BJ (cell line): ENCODE data around the gene DMAP1. TPM values are rescaled to one million over a fixed set of nuclear protein-coding genes. Genes with fewer than 3 reads are reported as not detected.

Source experiments
- CTCF ChIA-PET: fragments of 350-600 bp; formaldehyde crosslinking; extraction: SDS; loops from one replicate; lab custom pipeline; 2021; ENCODE audit warnings: antibody characterized with exemption, inconsistent platforms; lab: Yijun Ruan, JAX
- POLR2A ChIA-PET: fragments of 300-600 bp; sonication (Branson Sonifier 250); formaldehyde crosslinking; extraction: SDS; loops from one replicate; lab custom pipeline; 2021; ENCODE audit warnings: antibody characterized with exemption; lab: Charles Lee
- DNase-seq: peaks from one replicate; pipeline ENCODE4 v3.0.0-alpha.2; 2011; ENCODE audit warnings: low read depth
- H3K27me3 ChIP-seq: 2 replicates; pipeline ENCODE4 v1.6.0; 2011; ENCODE audit warnings: low read length; ENCODE audit not compliant: control insufficient read depth, insufficient read depth
- H3K36me3 ChIP-seq: 2 replicates; pipeline ENCODE4 v1.5.1; 2011; ENCODE audit warnings: low read length; ENCODE audit not compliant: control insufficient read depth, insufficient read depth
- H3K4me3 ChIP-seq: 2 replicates; pipeline ENCODE4 v1.5.1; 2011; ENCODE audit warnings: low read depth, mild to moderate bottlenecking, control low read depth, low read length
- polyA plus RNA-seq: library from polyadenylated mRNA; depleted of rRNA; stranded (reverse); fragments of >200 nt; gene quantifications from 2 replicates; pipeline ENCODE4 v1.2.3, GENCODE V29; 2011
- TF ChIP-seq, protein P1 (sequence below): IDR thresholded peaks from 2 replicates; pipeline ENCODE4 v1.5.1; 2011; ENCODE audit warnings: low read depth, mild to moderate bottlenecking, control low read depth, inconsistent platforms, low read length, moderate library complexity; ENCODE audit not compliant: insufficient read depth

DMAP1 gene
- polyA plus RNA-seq, 1 experiment: 45.1 TPM

GRCh38 chr1:44227211-44227610 lies 13.9 kb downstream of the DMAP1 start:
- Histone ChIP-seq H3K36me3 (peaks cover 3% of the 10 kb centered on the region; the same call in 1 of the 2 replicates), H3K4me3 (no peak overlapping the region), H3K27me3 (no peaks in the 10 kb centered on the region)
- TF ChIP-seq, protein P1, sequence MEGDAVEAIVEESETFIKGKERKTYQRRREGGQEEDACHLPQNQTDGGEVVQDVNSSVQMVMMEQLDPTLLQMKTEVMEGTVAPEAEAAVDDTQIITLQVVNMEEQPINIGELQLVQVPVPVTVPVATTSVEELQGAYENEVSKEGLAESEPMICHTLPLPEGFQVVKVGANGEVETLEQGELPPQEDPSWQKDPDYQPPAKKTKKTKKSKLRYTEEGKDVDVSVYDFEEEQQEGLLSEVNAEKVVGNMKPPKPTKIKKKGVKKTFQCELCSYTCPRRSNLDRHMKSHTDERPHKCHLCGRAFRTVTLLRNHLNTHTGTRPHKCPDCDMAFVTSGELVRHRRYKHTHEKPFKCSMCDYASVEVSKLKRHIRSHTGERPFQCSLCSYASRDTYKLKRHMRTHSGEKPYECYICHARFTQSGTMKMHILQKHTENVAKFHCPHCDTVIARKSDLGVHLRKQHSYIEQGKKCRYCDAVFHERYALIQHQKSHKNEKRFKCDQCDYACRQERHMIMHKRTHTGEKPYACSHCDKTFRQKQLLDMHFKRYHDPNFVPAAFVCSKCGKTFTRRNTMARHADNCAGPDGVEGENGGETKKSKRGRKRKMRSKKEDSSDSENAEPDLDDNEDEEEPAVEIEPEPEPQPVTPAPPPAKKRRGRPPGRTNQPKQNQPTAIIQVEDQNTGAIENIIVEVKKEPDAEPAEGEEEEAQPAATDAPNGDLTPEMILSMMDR: no peak
- CTCF ChIA-PET: interaction anchor here (5.6 to 7.3 kb wide), 2 partner anchors 10 kb away, joined by 46 to 57 read pairs; no protein-coding TSS in a partner anchor
- no peak for DNase-seq
- POLR2A ChIA-PET: no interaction called here

DNA sequence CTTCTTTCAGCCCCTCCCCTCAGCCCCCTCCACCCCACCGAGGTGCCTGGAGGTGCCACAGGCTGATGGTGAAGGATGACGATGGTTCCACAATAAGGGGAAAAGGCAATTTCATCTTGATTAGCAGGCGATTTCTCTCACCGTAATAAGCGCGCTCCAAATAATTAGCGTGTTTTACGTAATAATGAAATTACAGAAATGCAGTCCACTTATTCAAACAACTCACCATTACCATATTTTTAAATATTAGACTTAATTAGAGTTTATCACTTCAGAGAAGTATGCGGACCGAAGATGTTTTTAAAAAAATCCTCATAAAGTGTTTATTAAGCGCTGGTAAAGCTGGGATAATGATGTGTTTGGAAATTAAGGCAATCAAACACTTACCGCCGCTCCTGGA lies 14.9 kb downstream of the DMAP1 start:
- TF ChIP-seq, protein P1: no peak
- DNase-seq: no peak
- no peaks in the 10 kb centered on the region for H3K27me3 ChIP-seq
- CTCF ChIA-PET: interaction anchor here (1.0 to 7.3 kb wide), 3 partner anchors 9 to 366 kb away, joined by 3 to 57 read pairs (median 46); no protein-coding TSS in a partner anchor
- POLR2A ChIA-PET: no interaction called here
- H3K36me3 ChIP-seq: peaks cover 3% of the 10 kb centered on the region; the same call in 1 of the 2 replicates
- no peak overlapping the region for H3K4me3 ChIP-seq

- peaks cover 3% of the 10 kb centered on the region; the same call in 1 of the 2 replicates for H3K36me3 ChIP-seq
- ChIA-PET POLR2A (no interaction called here), CTCF (interaction anchor here (5.6 to 7.3 kb wide), 2 partner anchors 8 to 13 kb away, joined by 46 to 57 read pairs; no protein-coding TSS in a partner anchor)
- DNase-seq: no peak
- TF ChIP-seq, protein P1: no peak
- H3K27me3 ChIP-seq: no peaks in the 10 kb centered on the region
- H3K4me3 ChIP-seq: no peak overlapping the region
Measured at GRCh38 chr1:44229435-44230167, 16.3 kb downstream of the DMAP1 start.

DNA sequence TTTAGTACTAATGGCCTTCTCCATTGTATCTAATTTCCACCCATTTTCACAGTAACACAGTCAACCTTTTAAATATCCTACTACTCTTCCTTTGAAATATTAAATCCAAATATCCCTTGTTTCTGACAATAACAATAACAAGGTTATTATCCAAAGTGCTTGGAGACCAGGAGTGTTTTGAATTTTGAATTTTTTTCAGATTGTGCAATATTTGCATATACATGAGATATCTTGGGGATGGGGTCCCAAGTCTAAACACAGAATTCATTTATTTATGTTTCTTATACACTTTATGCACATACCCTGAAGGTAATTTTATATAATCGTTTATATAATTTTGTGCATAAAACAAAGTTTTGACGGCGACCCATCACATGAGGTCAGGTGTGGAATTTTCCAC lies 17.5 kb downstream of the DMAP1 start:
- H3K36me3 ChIP-seq: peaks cover 3% of the 10 kb centered on the region; the same call in 1 of the 2 replicates
- POLR2A ChIA-PET: no interaction called here
- no peak for DNase-seq
- H3K4me3 ChIP-seq: no peak overlapping the region
- CTCF ChIA-PET: no interaction called here
- no peaks in the 10 kb centered on the region for H3K27me3 ChIP-seq
- TF ChIP-seq, protein P1: no peak

GRCh38 chr1:44233593-44233992 lies 20.3 kb downstream of the DMAP1 start:
- CTCF ChIA-PET: interaction anchor here (0.6 to 8.1 kb wide), 3 partner anchors 8 to 32 kb away, joined by 3 to 88 read pairs (median 57); no protein-coding TSS in a partner anchor

More at GRCh38 chr1:44233593-44233992, 20.3 kb downstream of the DMAP1 start:
- Histone ChIP-seq H3K27me3 (no peaks in the 10 kb centered on the region), H3K36me3 (peaks cover 3% of the 10 kb centered on the region; the same call in 1 of the 2 replicates), H3K4me3 (no peak overlapping the region)
- no peak for DNase-seq
- TF ChIP-seq, protein P1: no peak
- POLR2A ChIA-PET: no interaction called here
